KBM-7 (cell line): ENCODE results near the gene ILKAP.

Source experiments
- DNase-seq: peaks from one replicate; pipeline ENCODE4 v3.0.0-alpha.2; 2015
- in situ Hi-C: fragments of 300-500 bp; cut with MboI; formaldehyde crosslinking; loops from 2 replicates; pipeline ENCODE4 v1.14.3; 2020; ENCODE audit warnings: low sequenced_read_pairs, low pct_unique_long_range_greater_than_20kb, mixed read lengths

ILKAP gene

GRCh38 chr2:238169708-238170251 is 33.7 kb downstream of the ILKAP start:
- in situ Hi-C loops = no loop called here

GRCh38 chr2:238169048-238169707 is 34.3 kb downstream of the ILKAP start:
- in situ Hi-C loops = no loop called here
- no peak for DNase-seq

More at GRCh38 chr2:238169708-238170251, 33.7 kb downstream of the ILKAP start:
- DNase-seq = no peak

GRCh38 chr2:238168196-238169047 is 35.1 kb downstream of the ILKAP start:
- in situ Hi-C loops = no loop called here
- no peak for DNase-seq

DNA sequence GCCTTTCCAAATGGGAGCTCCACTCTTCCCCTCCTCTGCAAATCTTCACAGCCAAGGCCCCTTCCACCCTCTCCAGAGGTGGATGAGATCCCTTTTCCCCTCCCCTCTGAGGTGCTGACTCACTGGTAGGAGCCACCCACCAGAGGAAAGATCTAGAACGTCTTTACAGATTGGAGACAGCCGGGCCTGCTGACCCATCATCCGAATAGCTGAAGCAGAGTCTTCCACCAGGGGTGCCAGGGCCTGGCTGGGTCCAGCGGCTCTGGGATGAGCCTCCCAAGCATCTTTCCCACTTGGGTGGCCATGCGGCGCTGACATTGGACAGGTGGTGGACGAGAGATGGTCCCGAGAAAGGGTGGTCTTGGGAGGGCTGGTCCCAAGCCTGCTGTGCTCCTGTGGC is 35.7 kb downstream of the ILKAP start:
- DNase-seq = no peak
- in situ Hi-C loops = no loop called here

DNA sequence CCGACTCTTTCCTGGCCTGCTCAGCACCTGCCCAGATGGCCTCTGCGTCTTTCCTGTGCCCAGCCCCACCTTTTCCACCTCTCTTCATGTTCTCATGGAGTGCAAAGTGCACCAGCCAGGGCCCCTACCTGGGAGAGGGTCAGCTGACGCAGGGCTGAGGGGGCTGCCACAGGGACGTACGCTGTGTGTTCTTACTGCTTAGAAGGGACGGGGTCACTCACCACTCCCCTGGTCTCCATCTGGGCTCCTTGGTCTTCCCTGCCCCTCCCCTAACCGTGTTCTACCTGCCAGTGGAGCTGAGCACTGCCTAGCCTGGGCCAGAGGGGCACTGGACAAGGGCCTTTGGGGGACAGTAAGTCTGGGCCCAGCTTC is 36.2 kb downstream of the ILKAP start:
- in situ Hi-C loops = no loop called here

DNA sequence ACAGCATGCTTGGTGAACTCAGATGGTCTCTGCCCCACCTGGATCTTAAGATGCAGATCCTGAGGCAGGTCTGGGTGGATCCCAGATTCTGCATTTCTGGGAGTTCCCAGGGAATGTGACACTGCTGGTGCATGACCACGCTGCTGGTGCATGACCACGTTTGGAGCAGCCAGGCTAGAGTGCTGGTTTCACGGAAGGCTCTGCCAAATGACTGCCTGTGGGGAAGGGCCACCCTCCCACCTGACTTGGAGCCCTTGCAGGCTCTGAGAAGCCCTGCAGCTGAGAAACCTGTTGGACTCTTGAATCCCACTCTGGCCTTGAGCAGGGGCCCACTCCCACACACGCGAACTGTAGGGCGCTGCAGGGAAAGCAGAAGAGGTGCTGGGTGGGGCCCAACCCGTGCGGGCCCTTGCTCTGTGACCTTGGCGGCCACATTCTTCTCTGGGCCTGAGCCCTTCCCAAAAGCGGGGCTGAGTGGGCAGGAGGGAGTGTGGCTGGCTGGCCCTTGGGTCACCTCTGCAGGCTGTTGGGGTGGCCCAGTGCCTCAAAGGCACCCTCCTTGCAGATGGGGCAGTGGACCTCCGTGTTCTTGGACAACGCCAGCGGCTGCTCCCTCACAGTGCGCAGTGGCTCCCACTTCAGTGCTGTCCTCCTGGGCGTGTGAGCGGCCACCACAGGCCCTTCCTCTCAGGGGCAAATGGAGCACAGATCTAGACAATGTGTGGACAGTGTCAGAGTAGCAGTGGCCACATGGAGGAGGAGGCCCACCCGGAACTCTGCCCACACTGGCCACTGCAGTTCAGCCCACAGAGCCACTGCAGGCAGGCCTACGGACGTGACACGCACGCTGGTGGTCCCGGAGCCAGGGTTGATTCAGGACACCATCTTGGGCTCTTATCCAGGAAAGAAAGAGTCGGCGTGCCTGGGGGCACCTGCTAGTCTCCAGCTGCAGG is 36.8 kb downstream of the ILKAP start:
- no peak for DNase-seq
- in situ Hi-C loops = no loop called here

More for the DNA sequence above, 36.2 kb downstream of the ILKAP start:
- DNase-seq = no peak

- in situ Hi-C loops = no loop called here
- DNase-seq = no peak
Observed at GRCh38 chr2:238165288-238165921, 38.1 kb downstream of the ILKAP start.

DNA sequence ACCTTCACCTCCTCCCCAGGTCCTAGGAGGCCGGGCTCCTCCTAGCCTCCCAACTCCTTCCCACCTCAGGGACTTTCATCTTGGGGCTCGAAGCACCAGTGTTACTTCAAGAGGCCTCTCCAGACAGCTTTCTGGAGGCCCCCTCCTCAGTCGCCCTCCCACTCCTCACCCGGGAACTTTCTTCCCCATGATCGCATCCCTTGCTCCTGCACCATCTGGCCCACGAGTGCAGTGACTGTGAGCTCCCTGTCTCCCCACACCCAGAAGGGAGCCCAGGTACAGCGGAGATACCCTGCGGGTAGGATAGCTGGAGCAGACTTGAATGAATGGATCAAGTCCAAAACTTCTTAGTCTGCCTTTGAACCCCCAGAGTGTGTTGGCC is 38.6 kb downstream of the ILKAP start:
- DNase-seq = no peak
- in situ Hi-C loops = no loop called here

- DNase-seq = no peak
- in situ Hi-C loops = no loop called here
Observed at GRCh38 chr2:238163481-238164198, 39.9 kb downstream of the ILKAP start.

GRCh38 chr2:238162846-238163441 is 40.6 kb downstream of the ILKAP start:
- DNase-seq = no peak
- in situ Hi-C loops = no loop called here

- no peak for DNase-seq
- in situ Hi-C loops = no loop called here
Observed at GRCh38 chr2:238162251-238162845, 41.1 kb downstream of the ILKAP start.

GRCh38 chr2:238161291-238162051 is 42.0 kb downstream of the ILKAP start:
- DNase-seq = no peak
- in situ Hi-C loops = no loop called here

GRCh38 chr2:238160206-238161129 is 43.0 kb downstream of the ILKAP start:
- no peak for DNase-seq
- in situ Hi-C loops = no loop called here

DNA sequence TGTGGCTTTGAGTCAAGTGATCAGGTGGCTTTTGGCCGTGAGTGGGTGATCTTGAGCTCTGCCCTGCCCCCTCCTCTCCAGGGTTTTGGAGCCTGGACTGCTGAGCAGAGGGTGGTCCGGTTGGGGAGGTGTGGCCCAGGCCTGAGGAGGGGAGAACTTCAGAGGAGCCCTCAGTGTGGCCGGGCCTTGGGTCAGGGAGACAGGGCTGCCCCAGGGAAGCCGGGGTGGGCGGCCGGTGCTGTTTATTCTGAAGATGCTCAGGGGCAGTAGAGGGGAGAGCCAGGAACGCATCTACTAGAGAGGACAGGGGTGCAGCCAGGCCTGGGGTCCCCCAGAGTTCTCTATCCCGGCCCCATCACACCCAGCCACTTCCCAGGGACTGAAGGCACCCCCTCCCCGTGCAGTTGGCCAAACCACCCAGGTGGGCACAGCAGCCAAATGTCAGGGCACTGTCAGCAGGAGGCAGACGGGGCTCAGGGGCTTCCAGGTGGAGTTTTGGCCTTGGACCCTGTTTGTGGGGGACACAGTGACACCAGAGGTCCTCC is 43.8 kb downstream of the ILKAP start:
- in situ Hi-C loops = no loop called here
- DNase-seq = no peak

DNA sequence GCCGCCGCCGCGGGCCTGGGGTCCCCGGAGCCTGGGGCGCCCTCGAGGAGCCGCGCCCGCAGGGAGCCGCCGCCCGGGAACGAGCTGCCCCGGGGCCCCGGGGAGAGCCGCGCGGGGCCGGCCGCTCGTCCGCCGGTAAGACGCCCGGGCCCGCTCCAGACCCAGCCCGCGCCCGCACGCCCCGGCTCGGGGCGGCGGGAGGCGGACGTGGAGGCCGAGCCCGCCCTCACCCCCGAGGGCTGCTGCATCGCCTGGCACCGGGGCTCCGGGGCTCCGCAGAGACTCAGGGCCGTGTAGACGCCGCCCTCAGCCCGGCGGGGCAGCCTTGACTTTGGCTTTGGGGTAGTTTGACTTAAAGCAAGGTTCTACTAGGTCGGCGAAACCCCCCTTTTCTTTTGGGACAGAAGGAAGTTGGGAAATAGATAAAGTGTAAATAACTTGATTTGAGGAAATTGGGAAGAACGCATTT is 44.4 kb downstream of the ILKAP start:
- peak; percentile 31 for DNase-seq
- in situ Hi-C loops = no loop called here
